GM12878 (cell line): Measurements from ENCODE around the gene ATP7B. TPM values are rescaled to one million over a fixed set of nuclear protein-coding genes. Genes with fewer than 3 reads are reported as not detected.

Source experiments
- ATAC-seq: fragments of 200-7000 bp; cut with Tn5 transposase; 3 replicates; pipeline ENCODE4 v1.9.1; 2020; ENCODE audit warnings: mild to moderate bottlenecking, moderate library complexity
- BruUV-seq: library from RNA; stranded (reverse); fragments of 400-500 nt; replicated peaks from 2 replicates; lab custom pipeline; 2021; lab: Mats Ljungman, UMichigan
- CTCF ChIA-PET: fragments of 300-600 bp; sonication (Branson Sonifier 250); formaldehyde crosslinking; extraction: SDS; loops from one replicate; lab custom pipeline; 2021; ENCODE audit warnings: inconsistent platforms; lab: Yijun Ruan, JAX
- POLR2A ChIA-PET: fragments of 350-600 bp; formaldehyde crosslinking; extraction: SDS; loops from one replicate; lab custom pipeline; 2021; ENCODE audit warnings: inconsistent platforms; lab: Charles Lee
- RAD21 ChIA-PET: fragments of 300-600 bp; sonication (Branson Sonifier 250); formaldehyde crosslinking; loops from one replicate; lab custom pipeline; 2023; ENCODE audit warnings: antibody characterized with exemption; ENCODE audit not compliant: unreplicated experiment; lab: Charles Lee
- SMC1A ChIA-PET: fragments of 300-600 bp; sonication (Branson Sonifier 250); formaldehyde crosslinking; loops from one replicate; lab custom pipeline; 2023; ENCODE audit not compliant: unreplicated experiment, uncharacterized antibody; lab: Charles Lee
- DNase-seq: peaks from one replicate; pipeline ENCODE4 v3.0.0-alpha.2; 2011; ENCODE audit warnings: low read depth, low spot score
- FAIRE-seq: peaks from 3 replicates; lab custom pipeline; 2011; peaks lifted over from hg19 to GRCh38; lab: Jason Lieb, UNC
- H2AFZ ChIP-seq: 2 replicates; pipeline ENCODE4 v1.6.0; 2011; ENCODE audit warnings: low read depth, low read length, control low read depth; ENCODE audit not compliant: control insufficient read depth
- H3K27ac ChIP-seq: 2 replicates; pipeline ENCODE4 v1.5.1; 2011; ENCODE audit warnings: control low read depth; ENCODE audit not compliant: control insufficient read depth, insufficient read depth
- H3K27me3 ChIP-seq, 2 experiments: replicated peaks in 1 of 2; 2 replicates each; pipeline versions ENCODE4 v1.6.0 to v1.6.1; 2011; ENCODE audit warnings: low read length in 1 of 2; ENCODE audit not compliant: control insufficient read depth in 2 of 2, insufficient read depth in 2 of 2
- H3K36me3 ChIP-seq, 2 experiments: 2 replicates each; pipeline ENCODE4 v1.5.1; 2011; ENCODE audit warnings: low read length in 1 of 2; ENCODE audit not compliant: control insufficient read depth in 2 of 2, insufficient read depth in 2 of 2
- H3K4me1 ChIP-seq: 2 replicates; pipeline ENCODE4 v1.6.1; 2011; ENCODE audit warnings: mild to moderate bottlenecking, low read length, moderate library complexity, mixed read lengths; ENCODE audit not compliant: control insufficient read depth, insufficient read depth
- H3K4me2 ChIP-seq: 2 replicates; pipeline ENCODE4 v1.6.0; 2011; ENCODE audit warnings: control low read depth; ENCODE audit not compliant: control insufficient read depth, insufficient read depth
- H3K4me3 ChIP-seq: fragments of 200-600 bp; sonication (generic); 2 replicates; pipeline ENCODE4 v1.5.1; 2016
- H3K79me2 ChIP-seq: 2 replicates; pipeline ENCODE4 v1.6.0; 2011; ENCODE audit warnings: low read length; ENCODE audit not compliant: control insufficient read depth, insufficient read depth
- H3K9ac ChIP-seq: 2 replicates; pipeline ENCODE4 v1.8.0; 2011; ENCODE audit warnings: low read length, control low read depth, mixed read lengths; ENCODE audit not compliant: control insufficient read depth, insufficient read depth
- H3K9me3 ChIP-seq: replicated peaks from 3 replicates; pipeline ENCODE4 v1.5.1; 2011; ENCODE audit warnings: mild to moderate bottlenecking, low read length; ENCODE audit not compliant: control insufficient read depth, insufficient read depth
- H4K20me1 ChIP-seq: 2 replicates; pipeline ENCODE4 v1.6.0; 2011; ENCODE audit not compliant: control insufficient read depth, insufficient read depth
- CHD4 ChIP-seq: fragments of 200-600 bp; sonication (generic); IDR thresholded peaks from 2 replicates; pipeline ENCODE4 v1.6.1; 2016; ENCODE audit warnings: mild to moderate bottlenecking
- CREM ChIP-seq: IDR thresholded peaks from 2 replicates; pipeline ENCODE4 v1.6.1; 2014; ENCODE audit warnings: antibody characterized with exemption, low read depth
- FOS ChIP-seq: IDR thresholded peaks from 3 replicates; pipeline ENCODE4 v1.6.1; 2011; ENCODE audit warnings: borderline replicate concordance; ENCODE audit not compliant: insufficient read length; ENCODE audit errors: extremely low read depth
- GABPA ChIP-seq: IDR thresholded peaks from 2 replicates; pipeline ENCODE4 v1.6.1; 2014; ENCODE audit warnings: antibody characterized with exemption, low read depth, mild to moderate bottlenecking, inconsistent platforms
- JUND ChIP-seq: IDR thresholded peaks from 2 replicates; pipeline ENCODE4 v1.6.1; 2012; ENCODE audit warnings: low read depth, mild to moderate bottlenecking, low read length, improper control_type of control experiment, moderate library complexity
- MTA2 ChIP-seq: fragments of 450-650 bp; IDR thresholded peaks from 2 replicates; pipeline ENCODE4 v1.6.1; 2016; ENCODE audit warnings: low read depth, mild to moderate bottlenecking, moderate library complexity
- POU2F2 ChIP-seq: IDR thresholded peaks from 3 replicates; pipeline ENCODE4 v1.6.1; 2011; ENCODE audit warnings: low read depth, mild to moderate bottlenecking, low read length, borderline replicate concordance
- RFX5 ChIP-seq: IDR thresholded peaks from 2 replicates; pipeline ENCODE4 v1.6.1; 2011; ENCODE audit warnings: low read depth, low read length, improper control_type of control experiment
- SUZ12 ChIP-seq: fragments of 200-600 bp; sonication (generic); IDR thresholded peaks from one replicate; pipeline ENCODE4 v1.6.1; 2018; ENCODE audit warnings: antibody characterized with exemption, mild to moderate bottlenecking; ENCODE audit not compliant: unreplicated experiment
- WGBS: methylation state at CpG from one replicate; pipeline ENCODE4 v1.1.6; 2016; ENCODE audit warnings: low lambda C conversion rate; ENCODE audit not compliant: insufficient replicate concordance, insufficient coverage; ENCODE audit errors: missing lambda C conversion rate; 5-methylcytosine and 5-hydroxymethylcytosine counted together
- in situ Hi-C: fragments of 300-500 bp; cut with MboI; formaldehyde crosslinking; loops from 9 replicates; pipeline ENCODE4 v1.14.3; 2018; ENCODE audit warnings: mixed read lengths
- intact Hi-C: fragments of 100-400 bp; cut with micrococcal nuclease; formaldehyde crosslinking; loops from one replicate; pipeline ENCODE4 v1.14.2; 2022; ENCODE audit not compliant: unreplicated experiment
- polyA plus RNA-seq, 11 experiments: library from polyadenylated mRNA; depleted of rRNA in 4 of 11; unstranded in 6 of 11; stranded (reverse) in 5 of 11; fragments of >200 nt; fragmentation: Nextera tagmentation in 4 of 11; fragmentation: Illumina TruSeq in 1 of 11; extraction: Ambion mirVana in 4 of 11; extraction: Trizol in 1 of 11; gene quantifications; 1 replicate in 1 of 11; 2 replicates in 10 of 11; pipeline versions ENCODE4 v1.2.1 to v1.2.3, GENCODE V29; 2011 to 2016; ENCODE audit warnings: inconsistent platforms in 2 of 11, missing spikeins in 2 of 11, low read depth in 1 of 11
- total RNA-seq, 4 experiments: library from RNA; depleted of rRNA in 3 of 4; stranded (reverse); fragments of >200 nt in 3 of 4; fragmentation: Illumina TruSeq in 1 of 4; extraction: Trizol in 1 of 4; gene quantifications; 2 replicates each; pipeline versions ENCODE4 v1.2.1 to v1.2.3, GENCODE V29; 2013 to 2021
- TF ChIP-seq, protein P1 (sequence below): fragments of 450-650 bp; formaldehyde crosslinking; IDR thresholded peaks from 2 replicates; pipeline ENCODE4 v1.4.0; 2022; ENCODE audit warnings: mild to moderate bottlenecking, moderate library complexity
- TF ChIP-seq, protein P2 (sequence below): IDR thresholded peaks from 2 replicates; pipeline ENCODE4 v1.6.1; 2011; ENCODE audit warnings: mild to moderate bottlenecking, low read depth, low read length, moderate library complexity; ENCODE audit not compliant: insufficient replicate concordance
- TF ChIP-seq, protein P3 (sequence below): fragments of 450-650 bp; IDR thresholded peaks from 2 replicates; pipeline ENCODE4 v1.6.1; 2017; ENCODE audit warnings: borderline replicate concordance
- TF ChIP-seq, protein P4 (sequence below): fragments of 450-650 bp; IDR thresholded peaks from 2 replicates; pipeline ENCODE4 v1.6.1; 2017; ENCODE audit warnings: low read depth, mild to moderate bottlenecking, moderate library complexity

ATP7B gene
- total and polyA plus RNA-seq, 10 of the 15 experiments (the other 5 are each of a cell fraction or from before 2014, with no cell fraction given), result under 0.01 to 1.1 (median 0.06) TPM; not detected in 2

DNA sequence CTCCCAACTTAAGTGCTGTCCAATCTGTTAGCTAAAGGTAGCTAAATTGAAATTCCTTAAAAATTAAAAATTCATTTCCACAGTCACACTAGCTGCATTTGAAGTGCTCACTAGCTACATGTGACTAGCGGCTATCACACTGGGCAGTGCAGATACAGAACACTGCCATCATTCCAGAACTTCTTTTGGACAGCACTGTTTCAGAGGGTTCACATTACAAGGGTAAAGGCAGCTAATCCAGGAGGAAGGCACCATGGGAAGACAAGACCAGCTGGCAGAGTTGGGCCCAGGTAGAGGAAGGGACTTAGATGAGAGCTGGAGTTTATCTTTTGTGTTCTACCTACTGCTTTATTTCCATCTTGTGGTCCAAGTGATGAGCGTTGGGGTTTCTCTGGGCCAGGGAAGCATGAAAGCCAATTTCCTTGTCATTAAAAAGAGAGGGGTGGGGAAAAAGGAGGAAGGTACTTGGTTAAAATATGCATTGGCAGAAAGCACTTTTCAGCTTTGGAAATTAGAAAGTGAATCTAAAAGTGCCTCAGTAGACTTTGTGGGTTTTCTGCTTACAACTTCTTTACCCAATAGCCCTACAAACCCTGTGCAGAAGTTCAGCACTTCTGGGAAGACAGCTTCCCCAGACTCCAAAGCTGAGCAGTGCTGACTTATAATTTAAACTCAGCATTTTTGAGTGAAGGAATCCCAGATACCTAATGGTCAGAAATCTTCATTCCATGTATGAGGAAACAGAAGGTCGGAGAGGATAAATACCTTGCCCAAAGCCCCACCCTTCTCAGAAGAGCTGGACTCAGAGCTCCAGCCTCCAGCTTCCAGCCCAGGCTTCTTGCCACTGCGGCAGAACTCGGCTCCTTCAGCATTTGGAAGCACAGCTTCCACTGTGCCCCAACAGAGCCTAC, 49.5 kb downstream of the ATP7B start:
- 35% methylated on average over 5 of the region's 5 CpGs for WGBS
- Histone ChIP-seq H4K20me1 (no peaks in the 10 kb centered on the region), H3K4me2 (no peak overlapping the region), H3K9ac (no peak overlapping the region), H3K4me3 (no peak overlapping the region), H3K9me3 (no peaks in the 10 kb centered on the region), H3K79me2 (no peaks in the 10 kb centered on the region), H2AFZ (no peak overlapping the region), H3K27me3 (no peaks in the 10 kb centered on the region; a peak in 1 of 4 replicates), H3K27ac (no peak overlapping the region), H3K36me3 (no peaks in the 10 kb centered on the region), H3K4me1 (peaks cover 17% of the 10 kb centered on the region)
- TF ChIP-seq MTA2 (no peak), FOS (no peak), CREM (no peak), GABPA (no peak), POU2F2 (no peak), CHD4 (no peak), RFX5 (no peak), SUZ12 (no peak), JUND (no peak)
- TF ChIP-seq, protein P1, sequence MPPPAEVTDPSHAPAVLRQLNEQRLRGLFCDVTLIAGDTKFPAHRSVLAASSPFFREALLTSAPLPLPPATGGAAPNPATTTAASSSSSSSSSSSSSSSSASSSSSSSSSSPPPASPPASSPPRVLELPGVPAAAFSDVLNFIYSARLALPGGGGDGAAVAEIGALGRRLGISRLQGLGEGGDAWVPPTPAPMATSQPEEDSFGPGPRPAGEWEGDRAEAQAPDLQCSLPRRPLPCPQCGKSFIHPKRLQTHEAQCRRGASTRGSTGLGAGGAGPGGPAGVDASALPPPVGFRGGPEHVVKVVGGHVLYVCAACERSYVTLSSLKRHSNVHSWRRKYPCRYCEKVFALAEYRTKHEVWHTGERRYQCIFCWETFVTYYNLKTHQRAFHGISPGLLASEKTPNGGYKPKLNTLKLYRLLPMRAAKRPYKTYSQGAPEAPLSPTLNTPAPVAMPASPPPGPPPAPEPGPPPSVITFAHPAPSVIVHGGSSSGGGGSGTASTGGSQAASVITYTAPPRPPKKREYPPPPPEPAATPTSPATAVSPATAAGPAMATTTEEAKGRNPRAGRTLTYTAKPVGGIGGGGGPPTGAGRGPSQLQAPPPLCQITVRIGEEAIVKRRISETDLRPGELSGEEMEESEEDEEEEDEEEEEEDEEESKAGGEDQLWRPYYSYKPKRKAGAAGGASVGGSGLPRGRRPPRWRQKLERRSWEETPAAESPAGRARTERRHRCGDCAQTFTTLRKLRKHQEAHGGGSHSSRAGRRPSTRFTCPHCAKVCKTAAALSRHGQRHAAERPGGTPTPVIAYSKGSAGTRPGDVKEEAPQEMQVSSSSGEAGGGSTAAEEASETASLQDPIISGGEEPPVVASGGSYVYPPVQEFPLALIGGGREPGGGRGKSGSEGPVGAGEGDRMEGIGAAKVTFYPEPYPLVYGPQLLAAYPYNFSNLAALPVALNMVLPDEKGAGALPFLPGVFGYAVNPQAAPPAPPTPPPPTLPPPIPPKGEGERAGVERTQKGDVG, result no peak
- TF ChIP-seq, protein P2, sequence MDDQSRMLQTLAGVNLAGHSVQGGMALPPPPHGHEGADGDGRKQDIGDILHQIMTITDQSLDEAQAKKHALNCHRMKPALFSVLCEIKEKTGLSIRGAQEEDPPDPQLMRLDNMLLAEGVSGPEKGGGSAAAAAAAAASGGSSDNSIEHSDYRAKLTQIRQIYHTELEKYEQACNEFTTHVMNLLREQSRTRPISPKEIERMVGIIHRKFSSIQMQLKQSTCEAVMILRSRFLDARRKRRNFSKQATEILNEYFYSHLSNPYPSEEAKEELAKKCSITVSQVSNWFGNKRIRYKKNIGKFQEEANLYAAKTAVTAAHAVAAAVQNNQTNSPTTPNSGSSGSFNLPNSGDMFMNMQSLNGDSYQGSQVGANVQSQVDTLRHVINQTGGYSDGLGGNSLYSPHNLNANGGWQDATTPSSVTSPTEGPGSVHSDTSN, result no peak
- TF ChIP-seq, protein P3, sequence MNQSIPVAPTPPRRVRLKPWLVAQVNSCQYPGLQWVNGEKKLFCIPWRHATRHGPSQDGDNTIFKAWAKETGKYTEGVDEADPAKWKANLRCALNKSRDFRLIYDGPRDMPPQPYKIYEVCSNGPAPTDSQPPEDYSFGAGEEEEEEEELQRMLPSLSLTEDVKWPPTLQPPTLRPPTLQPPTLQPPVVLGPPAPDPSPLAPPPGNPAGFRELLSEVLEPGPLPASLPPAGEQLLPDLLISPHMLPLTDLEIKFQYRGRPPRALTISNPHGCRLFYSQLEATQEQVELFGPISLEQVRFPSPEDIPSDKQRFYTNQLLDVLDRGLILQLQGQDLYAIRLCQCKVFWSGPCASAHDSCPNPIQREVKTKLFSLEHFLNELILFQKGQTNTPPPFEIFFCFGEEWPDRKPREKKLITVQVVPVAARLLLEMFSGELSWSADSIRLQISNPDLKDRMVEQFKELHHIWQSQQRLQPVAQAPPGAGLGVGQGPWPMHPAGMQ, result no peak
- TF ChIP-seq, protein P4, sequence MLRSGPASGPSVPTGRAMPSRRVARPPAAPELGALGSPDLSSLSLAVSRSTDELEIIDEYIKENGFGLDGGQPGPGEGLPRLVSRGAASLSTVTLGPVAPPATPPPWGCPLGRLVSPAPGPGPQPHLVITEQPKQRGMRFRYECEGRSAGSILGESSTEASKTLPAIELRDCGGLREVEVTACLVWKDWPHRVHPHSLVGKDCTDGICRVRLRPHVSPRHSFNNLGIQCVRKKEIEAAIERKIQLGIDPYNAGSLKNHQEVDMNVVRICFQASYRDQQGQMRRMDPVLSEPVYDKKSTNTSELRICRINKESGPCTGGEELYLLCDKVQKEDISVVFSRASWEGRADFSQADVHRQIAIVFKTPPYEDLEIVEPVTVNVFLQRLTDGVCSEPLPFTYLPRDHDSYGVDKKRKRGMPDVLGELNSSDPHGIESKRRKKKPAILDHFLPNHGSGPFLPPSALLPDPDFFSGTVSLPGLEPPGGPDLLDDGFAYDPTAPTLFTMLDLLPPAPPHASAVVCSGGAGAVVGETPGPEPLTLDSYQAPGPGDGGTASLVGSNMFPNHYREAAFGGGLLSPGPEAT, result no peak
- DNase-seq (no peak), FAIRE-seq (no peak), ATAC-seq (no peak)
- in situ Hi-C loops, result no loop called here
- intact Hi-C loops, result no loop called here
- ChIA-PET RAD21 (interaction anchor here (1.0 to 1.6 kb wide), 3 partner anchors 9 to 49 kb away, joined by 3 read pairs; no protein-coding TSS in a partner anchor), SMC1A (interaction anchor here (0.6 to 1.3 kb wide), 5 partner anchors 9 to 148 kb away, joined by 3 to 4 read pairs (median 3); no protein-coding TSS in a partner anchor), POLR2A (interaction anchor here (0.5 kb wide), 1 partner anchor 42 kb away, joined by 4 read pairs; no protein-coding TSS in a partner anchor), CTCF (interaction anchor here (0.7 to 4.5 kb wide), 5 partner anchors 9 to 165 kb away, joined by 3 to 18 read pairs (median 3); no protein-coding TSS in a partner anchor)
- BruUV-seq, result no TSS peak
